ENCODE measurements around the gene PAPSS1. TPM values are rescaled to one million over a fixed set of nuclear protein-coding genes. Genes with fewer than 3 reads are reported as not detected.
"Not testable (repeated sequence)": the region's sequence is repeated elsewhere in the genome, so short reads cannot be mapped to it uniquely, and the experiment has no call there.

The PAPSS1 gene
- total and polyA plus RNA-seq, 2 donors: 44.7 to 62.9 TPM

DNA sequence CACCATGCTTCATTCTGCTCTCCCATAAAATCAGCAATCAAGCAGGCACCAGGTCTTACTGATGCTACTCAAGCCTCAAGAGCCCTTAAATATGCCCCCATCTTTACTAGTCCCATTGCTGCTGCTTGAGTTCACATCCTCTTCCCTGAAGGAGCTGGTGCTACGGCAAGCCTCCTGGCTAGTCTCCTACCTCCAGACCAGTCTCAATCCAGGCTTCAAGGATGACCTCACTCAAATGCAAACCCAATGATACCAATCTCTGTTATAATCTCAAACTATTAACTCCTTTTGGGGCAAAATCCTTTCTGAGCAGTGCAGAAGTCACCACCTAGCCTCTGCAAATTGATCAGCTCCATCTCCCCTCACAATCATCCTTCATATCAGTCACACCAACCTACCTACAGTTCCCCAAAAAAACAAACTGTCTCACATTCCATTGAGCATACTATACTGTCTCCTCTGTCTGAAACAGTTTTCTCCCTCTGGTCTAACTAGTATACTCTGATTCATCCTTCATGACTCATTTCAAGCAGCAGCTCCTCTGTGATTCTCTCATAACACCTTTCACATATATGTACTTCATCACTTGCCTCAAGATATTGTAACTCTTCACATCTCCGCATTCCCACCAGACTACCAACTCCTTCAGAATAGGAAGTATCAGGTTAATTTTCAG, 30.0 kb downstream of the PAPSS1 start:
- Histone ChIP-seq H3K27ac (ENCODE audit: low read depth) (no peak overlapping the region), H3K4me3 (ENCODE audit: low read depth, low read length) (no peak overlapping the region), H3K4me1 (ENCODE audit: insufficient read depth) (no peaks in the 10 kb centered on the region), H3K36me3 (ENCODE audit: insufficient read depth) (no peaks in the 10 kb centered on the region)
- no peak for DNase-seq (ENCODE audit: extremely low spot score)
- WGBS: 91% methylated on average over 2 of the region's 2 CpGs

DNA sequence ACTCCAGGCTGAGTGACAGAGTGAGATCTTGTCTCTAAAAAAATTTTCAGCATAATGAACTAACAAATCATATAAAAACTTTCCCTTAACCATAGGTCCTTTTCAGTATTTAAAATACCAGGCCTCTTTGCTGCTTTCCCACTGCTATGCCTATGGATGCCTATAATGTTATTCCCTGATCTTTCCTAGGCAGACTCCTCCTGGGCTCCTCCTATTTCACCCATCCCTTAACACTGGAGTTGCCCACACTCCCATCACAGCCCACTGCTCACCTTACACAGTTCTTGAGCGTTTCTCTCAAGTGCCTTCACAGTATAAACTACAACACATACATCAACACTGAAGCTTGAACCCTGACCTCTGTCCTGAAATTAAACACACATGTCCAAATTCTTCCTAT, 31.6 kb downstream of the PAPSS1 start:
- no peaks in the 10 kb centered on the region for H3K36me3 ChIP-seq (ENCODE audit: insufficient read depth)
- H3K27ac ChIP-seq (ENCODE audit: low read depth): no peak overlapping the region
- no peak overlapping the region for H3K4me3 ChIP-seq (ENCODE audit: low read depth, low read length)
- no peak for DNase-seq (ENCODE audit: extremely low spot score)
- no peaks in the 10 kb centered on the region for H3K4me1 ChIP-seq (ENCODE audit: insufficient read depth)
- WGBS: 66% methylated on average over 1 of the region's 1 CpG

DNA sequence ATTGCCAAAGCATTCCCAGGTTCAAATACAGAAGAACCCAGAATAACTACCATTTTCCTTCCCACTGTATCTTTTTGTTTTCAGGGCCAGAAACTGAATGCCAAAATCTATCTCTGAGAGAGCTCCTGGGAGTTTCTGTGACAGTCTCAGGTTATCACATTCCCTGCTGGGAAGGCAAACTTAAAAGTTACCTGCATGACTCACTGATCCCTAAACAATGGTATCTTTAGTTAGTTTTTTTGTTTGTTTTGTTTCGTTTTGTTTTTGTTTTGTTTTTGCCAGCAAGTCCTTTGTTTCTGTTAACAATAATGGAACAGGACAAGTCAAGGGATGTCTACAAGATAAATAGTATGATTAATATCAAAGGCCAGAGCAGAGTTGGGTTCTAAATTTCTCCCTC, 34.3 kb downstream of the PAPSS1 start:
- WGBS: 81% methylated on average over 1 of the region's 1 CpG
- no peak overlapping the region for H3K4me3 ChIP-seq (ENCODE audit: low read depth, low read length)
- DNase-seq (ENCODE audit: extremely low spot score): no peak
- H3K27ac ChIP-seq (ENCODE audit: low read depth): no peak overlapping the region
- H3K36me3 ChIP-seq (ENCODE audit: insufficient read depth): no peaks in the 10 kb centered on the region
- no peaks in the 10 kb centered on the region for H3K4me1 ChIP-seq (ENCODE audit: insufficient read depth)

DNA sequence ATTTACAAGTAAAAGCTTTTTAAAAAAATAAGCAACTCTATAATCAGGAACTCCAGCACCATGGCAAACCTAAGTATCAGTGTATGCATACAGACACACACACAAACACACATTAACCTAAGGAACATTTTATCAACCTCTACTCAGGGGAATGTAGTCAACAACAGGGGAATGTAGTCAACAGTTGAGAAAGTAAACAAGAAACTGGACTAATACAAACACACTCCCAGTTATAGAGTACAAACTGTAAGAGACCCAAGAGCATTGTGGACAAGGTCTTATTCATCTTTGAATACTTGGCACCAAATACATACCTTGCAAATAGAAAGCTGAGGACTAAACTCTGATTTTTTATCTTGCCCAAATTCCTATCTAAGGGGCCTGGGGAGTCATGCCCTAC, 36.2 kb downstream of the PAPSS1 start:
- DNase-seq (ENCODE audit: extremely low spot score): no peak
- H3K4me3 ChIP-seq (ENCODE audit: low read depth, low read length): no peak overlapping the region
- no peaks in the 10 kb centered on the region for H3K4me1 ChIP-seq (ENCODE audit: insufficient read depth)
- H3K27ac ChIP-seq (ENCODE audit: low read depth): no peak overlapping the region
- no peaks in the 10 kb centered on the region for H3K36me3 ChIP-seq (ENCODE audit: insufficient read depth)

DNA sequence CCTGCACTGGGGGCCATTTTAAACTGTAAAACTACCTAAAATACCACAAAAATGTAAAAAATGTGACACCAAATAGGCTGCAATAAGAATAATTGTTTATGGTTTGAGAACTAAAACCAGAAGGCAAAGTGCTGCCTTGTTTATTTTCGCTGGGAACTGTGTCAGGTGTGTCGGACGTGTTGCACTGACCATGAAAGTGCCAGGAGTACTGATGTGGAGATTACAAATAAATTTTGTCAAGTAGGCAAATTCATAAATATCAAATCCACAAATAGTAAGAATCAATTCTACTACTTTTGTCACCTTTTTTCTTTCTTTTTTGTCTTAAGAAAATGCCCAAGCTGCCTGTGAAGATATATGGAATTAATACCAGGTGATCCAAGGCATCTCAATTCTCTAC, 37.7 kb downstream of the PAPSS1 start:
- Histone ChIP-seq H3K36me3 (ENCODE audit: insufficient read depth) (no peaks in the 10 kb centered on the region), H3K4me3 (ENCODE audit: low read depth, low read length) (no peak overlapping the region), H3K27ac (ENCODE audit: low read depth) (no peak overlapping the region), H3K4me1 (ENCODE audit: insufficient read depth) (no peaks in the 10 kb centered on the region)
- no peak for DNase-seq (ENCODE audit: extremely low spot score)
- WGBS: 91% methylated on average over 3 of the region's 3 CpGs

DNA sequence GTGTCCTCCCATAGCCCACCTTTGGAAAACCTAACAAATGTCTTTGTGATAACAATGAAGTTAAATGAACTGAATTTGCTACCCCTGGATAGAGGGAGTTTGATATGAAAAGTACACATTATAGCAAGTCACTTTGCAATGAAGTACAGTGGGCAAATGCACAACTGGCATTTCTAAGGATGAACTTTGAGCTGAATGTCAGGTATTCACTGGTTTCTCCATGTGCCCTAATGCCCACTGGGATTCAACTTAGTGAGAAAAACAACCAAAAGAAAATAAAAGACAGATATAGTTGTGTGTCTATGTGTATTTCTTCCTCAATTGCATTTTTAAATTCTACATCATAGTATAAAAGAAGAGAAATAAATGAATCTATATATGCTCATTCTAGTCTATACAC, 51.0 kb downstream of the PAPSS1 start:
- Histone ChIP-seq H3K4me1 (ENCODE audit: insufficient read depth) (no peaks in the 10 kb centered on the region), H3K4me3 (ENCODE audit: low read depth, low read length) (no peak overlapping the region), H3K27ac (ENCODE audit: low read depth) (no peak overlapping the region), H3K36me3 (ENCODE audit: insufficient read depth) (no peaks in the 10 kb centered on the region)
- DNase-seq (ENCODE audit: extremely low spot score): no peak

DNA sequence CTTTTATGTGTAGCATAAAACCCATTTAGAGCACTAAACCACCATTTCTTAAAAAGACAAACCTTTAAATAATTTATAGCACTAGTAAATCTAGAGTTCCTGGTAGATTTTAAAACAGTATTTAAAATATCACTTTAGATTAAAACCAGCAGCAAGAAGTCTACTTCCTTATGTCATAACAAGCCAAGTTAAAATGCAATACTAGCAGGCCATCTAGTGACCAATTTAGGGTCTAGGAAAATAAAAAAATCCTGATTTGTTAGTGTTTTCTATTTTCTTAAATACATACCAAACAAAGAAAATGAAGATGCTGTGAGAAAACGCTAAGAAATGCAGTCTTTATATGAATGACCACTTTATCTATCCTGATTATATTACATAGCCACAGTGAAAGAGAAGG, 53.9 kb downstream of the PAPSS1 start:
- Histone ChIP-seq H3K27ac (ENCODE audit: low read depth) (no peak overlapping the region), H3K36me3 (ENCODE audit: insufficient read depth) (no peaks in the 10 kb centered on the region), H3K4me1 (ENCODE audit: insufficient read depth) (no peaks in the 10 kb centered on the region), H3K4me3 (ENCODE audit: low read depth, low read length) (no peak overlapping the region)
- WGBS: 21% methylated on average over 1 of the region's 1 CpG
- DNase-seq (ENCODE audit: extremely low spot score): peak; percentile 17

DNA sequence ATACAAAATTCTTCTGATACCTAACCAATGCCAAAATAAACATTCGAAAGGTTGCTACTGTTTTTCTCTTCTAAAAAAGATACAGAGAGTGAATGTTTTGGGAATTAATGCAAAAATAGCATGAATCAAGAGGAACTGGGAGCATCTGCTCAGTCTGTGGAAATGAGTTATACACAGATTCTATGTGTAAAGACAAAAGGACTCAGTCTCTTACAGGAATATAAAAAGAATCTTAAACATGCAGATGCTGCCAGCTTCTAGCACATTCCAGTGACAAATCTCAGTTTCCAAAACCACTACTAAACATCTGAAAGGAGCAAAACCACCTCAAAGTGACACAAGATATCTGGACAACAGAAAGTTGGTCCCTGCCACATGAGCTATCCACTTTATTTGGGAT, 55.0 kb downstream of the PAPSS1 start:
- Histone ChIP-seq H3K36me3 (ENCODE audit: insufficient read depth) (no peaks in the 10 kb centered on the region), H3K4me3 (ENCODE audit: low read depth, low read length) (no peak overlapping the region), H3K4me1 (ENCODE audit: insufficient read depth) (no peaks in the 10 kb centered on the region), H3K27ac (ENCODE audit: low read depth) (no peak overlapping the region)
- no peak for DNase-seq (ENCODE audit: extremely low spot score)
- 62% methylated on average over 1 of the region's 1 CpG for WGBS

DNA sequence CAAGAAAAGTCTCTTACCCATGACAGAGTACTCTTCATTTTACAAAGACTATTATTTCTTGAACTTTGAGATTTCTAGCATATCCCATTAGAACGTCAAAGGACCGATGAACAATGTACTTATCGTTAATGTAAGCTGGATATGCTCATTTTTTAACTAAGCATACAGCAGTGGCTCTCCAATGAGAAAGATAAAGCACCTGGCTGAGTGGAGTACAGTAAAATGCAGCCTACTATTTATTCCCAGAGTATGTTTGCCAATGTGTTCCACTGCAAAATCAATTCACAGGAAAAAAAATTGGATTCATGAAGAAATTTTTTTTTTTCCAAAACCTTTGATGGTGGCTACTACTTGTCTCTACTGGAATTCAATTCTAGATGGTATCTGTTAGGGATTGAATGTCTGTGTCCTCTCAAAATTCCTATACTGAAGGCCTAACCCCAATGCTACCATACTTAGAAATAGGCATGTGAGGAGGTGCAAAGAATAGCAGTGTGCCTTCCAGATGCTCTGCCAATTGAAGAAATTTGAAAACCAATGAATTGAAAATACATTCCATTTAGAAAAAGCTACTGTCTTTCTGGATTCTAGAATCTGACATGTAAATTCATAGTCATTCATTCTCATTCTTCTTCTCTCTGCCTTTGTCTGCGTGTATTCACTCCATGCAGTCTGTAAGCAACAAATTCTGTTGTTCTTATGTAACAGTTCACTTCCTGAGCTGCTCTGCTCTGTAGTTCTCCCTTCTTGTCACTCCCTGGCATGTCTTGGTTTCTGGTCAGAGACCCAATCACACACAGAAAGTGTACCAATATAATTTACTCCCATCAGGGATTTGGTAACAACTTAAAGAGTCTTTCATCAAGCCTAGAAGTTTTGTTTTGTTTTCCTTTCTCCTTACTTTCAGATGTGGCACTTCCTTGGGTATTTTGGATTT, 61.4 kb downstream of the PAPSS1 start:
- Histone ChIP-seq H3K4me1 (ENCODE audit: insufficient read depth) (no peaks in the 10 kb centered on the region), H3K4me3 (ENCODE audit: low read depth, low read length) (no peak overlapping the region), H3K36me3 (ENCODE audit: insufficient read depth) (peaks cover 5% of the 10 kb centered on the region), H3K27ac (ENCODE audit: low read depth) (no peak overlapping the region)
- WGBS: 95% methylated on average over 4 of the region's 4 CpGs
- DNase-seq (ENCODE audit: extremely low spot score): no peak

DNA sequence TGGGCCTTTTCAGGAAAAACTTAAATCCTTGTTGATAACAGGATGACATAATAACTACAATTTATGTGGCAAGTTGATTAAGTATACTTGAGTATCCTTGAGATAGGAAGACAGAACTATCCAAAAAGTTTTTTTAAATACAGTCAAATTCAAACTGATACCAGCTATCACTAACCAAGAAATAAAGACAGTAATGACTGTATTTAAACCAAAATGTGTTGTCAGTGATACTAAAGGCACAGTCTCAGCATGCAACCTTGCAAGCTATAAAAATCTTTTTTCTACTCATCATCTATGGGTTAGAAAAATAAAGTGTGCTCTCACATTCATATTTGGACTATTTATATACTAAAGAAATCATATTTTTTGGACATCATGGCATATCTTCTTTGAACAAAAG, 64.7 kb downstream of the PAPSS1 start:
- H3K4me3 ChIP-seq (ENCODE audit: low read depth, low read length): no peak overlapping the region
- H3K36me3 ChIP-seq (ENCODE audit: insufficient read depth): peaks cover 5% of the 10 kb centered on the region
- no peaks in the 10 kb centered on the region for H3K4me1 ChIP-seq (ENCODE audit: insufficient read depth)
- H3K27ac ChIP-seq (ENCODE audit: low read depth): no peak overlapping the region
- no peak for DNase-seq (ENCODE audit: extremely low spot score)

DNA sequence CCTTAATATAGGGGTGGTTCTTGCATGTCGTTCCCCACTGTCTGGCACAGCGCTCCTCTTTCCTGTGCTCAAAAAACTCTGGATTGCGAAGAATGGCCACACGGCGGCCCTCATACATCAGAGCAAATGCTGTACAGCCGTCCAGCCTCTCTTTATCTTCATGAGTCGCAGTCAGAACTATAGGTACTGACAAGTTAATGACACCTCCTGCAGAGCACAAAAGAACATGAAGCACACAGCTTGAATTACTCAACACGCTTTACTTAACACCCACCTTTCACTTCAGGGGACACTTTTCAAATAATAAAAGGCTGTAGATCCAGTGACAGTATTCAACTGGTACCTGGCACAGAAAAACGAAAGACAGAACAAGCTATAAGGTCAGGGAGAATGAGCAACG, 65.3 kb downstream of the PAPSS1 start:
- no peak overlapping the region for H3K27ac ChIP-seq (ENCODE audit: low read depth)
- H3K4me1 ChIP-seq (ENCODE audit: insufficient read depth): no peaks in the 10 kb centered on the region
- peaks cover 5% of the 10 kb centered on the region for H3K36me3 ChIP-seq (ENCODE audit: insufficient read depth)
- WGBS: 68% methylated on average over 10 of the region's 10 CpGs
- no peak overlapping the region for H3K4me3 ChIP-seq (ENCODE audit: low read depth, low read length)
- no peak for DNase-seq (ENCODE audit: extremely low spot score)

DNA sequence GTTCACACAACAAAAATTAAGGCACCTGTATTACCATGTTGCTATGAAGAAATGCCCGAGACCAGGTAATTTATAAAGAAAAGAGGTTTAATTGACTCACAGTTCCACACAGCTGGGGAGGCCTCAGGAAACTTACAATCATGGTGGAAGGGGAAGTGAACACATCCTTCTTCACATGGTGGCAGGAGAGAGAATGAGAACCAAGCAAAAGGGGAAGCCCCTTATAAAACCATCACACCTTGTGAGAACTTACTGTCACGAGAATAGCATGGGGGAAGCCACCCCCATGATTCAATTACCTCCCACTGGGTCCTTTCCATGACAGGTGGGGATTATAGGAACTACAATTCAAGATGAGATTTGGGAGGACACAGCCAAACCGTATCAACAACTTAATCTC, 68.6 kb downstream of the PAPSS1 start:
- not testable (repeated sequence) for H3K27ac ChIP-seq (ENCODE audit: low read depth); H3K4me3 ChIP-seq (ENCODE audit: low read depth, low read length); DNase-seq (ENCODE audit: extremely low spot score); H3K36me3 ChIP-seq (ENCODE audit: insufficient read depth); H3K4me1 ChIP-seq (ENCODE audit: insufficient read depth)
- WGBS: 77% methylated on average over 3 of the region's 3 CpGs

DNA sequence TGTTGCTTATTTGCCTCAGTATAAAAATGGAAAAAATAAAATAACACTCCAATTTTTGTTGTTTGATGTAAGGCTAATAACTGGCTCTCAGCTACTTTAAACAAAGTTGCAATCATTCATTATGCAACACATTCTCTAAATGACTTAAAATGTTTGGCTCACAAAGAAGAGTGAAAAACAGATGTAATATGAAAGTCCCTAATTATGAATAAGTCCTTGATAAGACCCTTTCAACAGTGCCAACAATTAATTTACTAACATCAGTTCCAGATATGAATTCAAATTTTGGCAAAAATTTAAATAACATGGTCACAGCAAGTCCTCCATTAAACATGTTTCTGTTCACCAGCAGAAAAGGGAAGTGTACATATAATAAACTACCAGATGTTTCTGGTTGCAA, 69.8 kb downstream of the PAPSS1 start:
- no peak overlapping the region for H3K4me3 ChIP-seq (ENCODE audit: low read depth, low read length)
- H3K27ac ChIP-seq (ENCODE audit: low read depth): no peak overlapping the region
- DNase-seq (ENCODE audit: extremely low spot score): no peak
- H3K4me1 ChIP-seq (ENCODE audit: insufficient read depth): no peaks in the 10 kb centered on the region
- H3K36me3 ChIP-seq (ENCODE audit: insufficient read depth): no peaks in the 10 kb centered on the region

DNA sequence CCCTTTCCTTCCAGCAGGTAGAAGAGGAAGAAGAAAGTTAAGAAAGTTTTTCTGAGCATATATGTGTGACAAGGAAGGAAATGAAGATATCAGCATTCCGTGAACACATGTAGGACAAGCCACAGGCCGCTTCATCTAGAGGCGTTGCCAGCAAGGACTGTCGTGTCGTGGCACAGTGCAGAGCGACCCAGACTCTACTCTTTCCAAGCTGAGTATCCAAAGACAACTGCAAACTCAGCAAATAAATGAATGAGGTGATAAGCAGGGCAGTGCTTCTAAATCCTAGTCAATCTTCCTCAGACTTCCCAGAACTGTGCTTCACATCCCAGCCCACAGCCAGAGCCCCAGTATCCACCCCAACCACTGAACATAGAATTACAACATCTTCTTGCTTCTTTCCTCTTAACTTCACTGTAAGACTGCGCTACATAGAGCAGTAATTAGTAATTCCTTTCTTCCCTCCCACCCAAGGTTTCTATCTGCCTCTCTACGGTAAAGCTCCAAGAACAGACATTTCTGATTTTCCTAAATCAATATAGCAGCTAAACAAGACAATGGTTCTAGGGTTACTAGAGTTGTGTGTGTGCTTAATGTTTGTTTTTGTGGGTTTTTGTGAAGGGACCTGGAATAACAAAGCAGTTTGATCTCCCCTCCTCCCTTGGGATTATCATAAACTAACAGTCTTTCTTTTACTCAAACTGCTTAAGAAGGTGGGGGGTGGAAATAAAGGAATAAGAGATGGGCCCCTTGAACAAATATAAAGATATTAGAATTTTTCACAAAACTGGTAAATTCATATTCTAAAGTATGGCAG, 71.6 kb downstream of the PAPSS1 start:
- 97% methylated on average over 8 of the region's 8 CpGs for WGBS
- no peak for DNase-seq (ENCODE audit: extremely low spot score)
- H3K4me3 ChIP-seq (ENCODE audit: low read depth, low read length): no peak overlapping the region

More for the DNA sequence above, 71.6 kb downstream of the PAPSS1 start:
- Histone ChIP-seq H3K4me1 (ENCODE audit: insufficient read depth) (no peaks in the 10 kb centered on the region), H3K36me3 (ENCODE audit: insufficient read depth) (no peaks in the 10 kb centered on the region), H3K27ac (ENCODE audit: low read depth) (no peak overlapping the region)

Measured in urinary bladder (tissue), 4 donors.